BE2C (cell line): ENCODE data around the gene ZNF700.

Experiments used
- DNase-seq: peaks from one replicate; pipeline ENCODE4 v3.0.0-alpha.2; 2020
- H3K27me3 ChIP-seq: fragments of 250-450 bp; sonication (Bioruptor Pico); 2 replicates; pipeline ENCODE4 v1.5.1; 2020; ENCODE audit warnings: mild to moderate bottlenecking
- H3K36me3 ChIP-seq: fragments of 250-450 bp; sonication (Bioruptor Pico); 2 replicates; pipeline ENCODE4 v1.5.1; 2020; ENCODE audit warnings: mild to moderate bottlenecking
- H3K4me1 ChIP-seq: fragments of 250-450 bp; sonication (Bioruptor Pico); 2 replicates; pipeline ENCODE4 v1.5.1; 2020
- H3K4me3 ChIP-seq: 2 replicates; pipeline ENCODE4 v1.5.1; 2011; ENCODE audit warnings: low read depth, low read length
- H3K9me3 ChIP-seq: fragments of 250-450 bp; sonication (Bioruptor Pico); 2 replicates; pipeline ENCODE4 v1.5.1; 2020
- CTCF ChIP-seq: IDR thresholded peaks from 2 replicates; pipeline ENCODE4 v1.5.1; 2012; ENCODE audit warnings: mild to moderate bottlenecking, low read depth, low read length

Gene ZNF700

GRCh38 chr19:11995174-11995573, 70.3 kb downstream of the ZNF700 start:
- Histone ChIP-seq H3K27me3 (no peaks in the 10 kb centered on the region), H3K36me3 (peaks cover 15% of the 10 kb centered on the region), H3K4me1 (no peaks in the 10 kb centered on the region), H3K4me3 (no peak overlapping the region), H3K9me3 (peaks cover 3% of the 10 kb centered on the region)
- TF ChIP-seq CTCF = no peak
- DNase-seq = peak; percentile 14
